Measurements from ENCODE around the gene SLC13A1. TPM values are rescaled to one million over a fixed set of nuclear protein-coding genes. Genes with fewer than 3 reads are reported as not detected.

The SLC13A1 gene
- total and polyA plus RNA-seq, 2 experiments from 2014 or later, result not detected

- TF ChIP-seq ZNF462 (CRISPR knock-in tag; IDR thresholded peaks at IDR 0.05) (no peak), EZH2phosphoT487 (IDR thresholded peaks at IDR 0.05; ENCODE audit: unreplicated experiment) (no peak), POLR2AphosphoS5 (IDR thresholded peaks at IDR 0.05; ENCODE audit: low read depth) (no peak), NANOG (IDR thresholded peaks at IDR 0.05; ENCODE audit: borderline replicate concordance) (no peak), ETS1 (IDR thresholded peaks at IDR 0.05) (no peak), CREB1 (CRISPR knock-in tag; IDR thresholded peaks at IDR 0.05; ENCODE audit: low read depth) (no peak)
Observed at GRCh38 chr7:123220396-123220795, 20.6 kb upstream of the SLC13A1 start (continued).

- Histone ChIP-seq H3K27ac (ENCODE audit: low read depth) (no peak overlapping the region), H3K36me3 (ENCODE audit: insufficient read depth) (peaks cover 7% of the 10 kb centered on the region), H3K9me2 (ENCODE audit: insufficient read depth) (peaks cover 4% of the 10 kb centered on the region; the same call in 1 of the 2 replicates), H4K20me1 (replicated peaks; ENCODE audit: insufficient read depth) (no peaks in the 10 kb centered on the region), H3F3A (replicated peaks; ENCODE audit: low read depth) (no peaks in the 10 kb centered on the region), H3K4me1 (ENCODE audit: insufficient read depth) (no peaks in the 10 kb centered on the region), H3K4me3 (no peak overlapping the region), H3K79me2 (replicated peaks; ENCODE audit: insufficient read depth) (no peaks in the 10 kb centered on the region), H3K4me2 (no peak overlapping the region), H3K27me3 (ENCODE audit: insufficient read depth) (no peaks in the 10 kb centered on the region), H2AFZ (no peak overlapping the region)
- ATAC-seq (no peak), DNase-seq (ENCODE audit: low spot score) (no peak)
- Mint-ChIP-seq H3K27me3 (ENCODE audit: insufficient read depth, low read depth, poor library complexity) (no peaks in the 10 kb centered on the region), H3K4me1 (no peaks in the 10 kb centered on the region), H3K4me3 (no peak overlapping the region), H3K27ac (no peak overlapping the region), H3K9me3 (peaks cover 52% of the 10 kb centered on the region), H3K36me3 (ENCODE audit: low read depth) (peaks cover 25% of the 10 kb centered on the region; the same call in 2 of the 3 replicates)
- TF ChIP-seq ZNF462 (CRISPR knock-in tag; IDR thresholded peaks at IDR 0.05) (no peak), JUNB (IDR thresholded peaks at IDR 0.05; ENCODE audit: unreplicated experiment) (no peak), NANOG (IDR thresholded peaks at IDR 0.05; ENCODE audit: borderline replicate concordance) (no peak), POLR2AphosphoS5 (IDR thresholded peaks at IDR 0.05; ENCODE audit: low read depth) (no peak), ZNF331 (CRISPR knock-in tag; IDR thresholded peaks at IDR 0.05; ENCODE audit: low read depth) (no peak)
Observed at GRCh38 chr7:123218866-123219265, 19.1 kb upstream of the SLC13A1 start.

All from GM23338 (cell line).